Body of pancreas (tissue), 4 donors: ENCODE measurements around the gene TTC39C.
A peak's percentile ranks its signal among the peaks of the same experiment; 100 is the strongest.

Experiments
- POLR2A ChIP-seq, 3 donors: fragments of 450-650 bp; IDR thresholded peaks; one replicate each; pipeline ENCODE4 v1.6.1; 2016; ENCODE audit warnings: antibody characterized with exemption in 3 of 3, mild to moderate bottlenecking in 2 of 3
- TF ChIP-seq, protein P1 (sequence below), 7 experiments: fragments of 450-650 bp in 4 of 7; fragments of 200-600 bp in 3 of 7; sonication (generic) in 3 of 7; IDR thresholded peaks; one replicate each; pipeline ENCODE4 v1.5.1; 2016 to 2019; ENCODE audit warnings: antibody characterized with exemption in 7 of 7

DNA sequence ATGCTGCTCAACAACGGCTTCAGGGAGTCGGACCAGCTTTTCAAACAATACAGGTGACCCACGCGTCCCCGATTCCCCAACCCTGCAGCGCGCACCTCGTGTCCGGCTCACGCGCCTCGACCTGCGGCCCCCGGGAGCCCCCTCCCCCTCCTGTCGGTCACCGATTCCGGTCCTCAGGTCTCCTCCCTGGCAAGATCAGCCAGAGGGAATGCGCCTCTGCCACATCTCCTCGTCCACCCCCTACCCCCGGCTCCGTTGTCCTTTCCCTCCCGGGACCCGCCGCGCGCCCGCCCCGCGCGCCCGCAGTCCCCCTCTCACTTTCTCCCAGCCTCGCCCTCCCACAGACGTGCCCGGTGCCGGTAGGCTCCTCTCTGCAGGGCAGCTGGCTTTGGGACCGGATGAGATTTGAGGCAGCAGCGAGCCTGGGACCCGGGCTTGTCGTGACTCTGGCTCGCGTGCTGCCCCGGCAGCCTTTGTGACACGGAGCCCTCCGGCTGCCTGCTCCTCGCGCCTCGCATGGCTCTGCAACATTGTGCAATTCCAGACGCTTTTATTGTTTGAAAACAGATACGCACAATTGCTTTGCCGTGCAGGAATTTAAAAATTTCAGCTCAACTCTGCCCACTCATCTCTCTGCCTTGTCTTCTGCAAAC is 558 bp downstream of the TTC39C start:
- TF ChIP-seq, protein P1, sequence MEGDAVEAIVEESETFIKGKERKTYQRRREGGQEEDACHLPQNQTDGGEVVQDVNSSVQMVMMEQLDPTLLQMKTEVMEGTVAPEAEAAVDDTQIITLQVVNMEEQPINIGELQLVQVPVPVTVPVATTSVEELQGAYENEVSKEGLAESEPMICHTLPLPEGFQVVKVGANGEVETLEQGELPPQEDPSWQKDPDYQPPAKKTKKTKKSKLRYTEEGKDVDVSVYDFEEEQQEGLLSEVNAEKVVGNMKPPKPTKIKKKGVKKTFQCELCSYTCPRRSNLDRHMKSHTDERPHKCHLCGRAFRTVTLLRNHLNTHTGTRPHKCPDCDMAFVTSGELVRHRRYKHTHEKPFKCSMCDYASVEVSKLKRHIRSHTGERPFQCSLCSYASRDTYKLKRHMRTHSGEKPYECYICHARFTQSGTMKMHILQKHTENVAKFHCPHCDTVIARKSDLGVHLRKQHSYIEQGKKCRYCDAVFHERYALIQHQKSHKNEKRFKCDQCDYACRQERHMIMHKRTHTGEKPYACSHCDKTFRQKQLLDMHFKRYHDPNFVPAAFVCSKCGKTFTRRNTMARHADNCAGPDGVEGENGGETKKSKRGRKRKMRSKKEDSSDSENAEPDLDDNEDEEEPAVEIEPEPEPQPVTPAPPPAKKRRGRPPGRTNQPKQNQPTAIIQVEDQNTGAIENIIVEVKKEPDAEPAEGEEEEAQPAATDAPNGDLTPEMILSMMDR (IDR thresholded peaks at IDR 0.05) = no peak
- TF ChIP-seq POLR2A (IDR thresholded peaks at IDR 0.05) = peak in 2 of 3 donors; percentile 46 to 50
